GM10847 (cell line): ENCODE data around the gene DBN1.

Experiments
- POLR2A ChIP-seq: IDR thresholded peaks from 2 replicates; pipeline ENCODE4 v1.6.1; 2011; ENCODE audit not compliant: insufficient read length; ENCODE audit errors: extremely low read depth

DBN1 gene

DNA sequence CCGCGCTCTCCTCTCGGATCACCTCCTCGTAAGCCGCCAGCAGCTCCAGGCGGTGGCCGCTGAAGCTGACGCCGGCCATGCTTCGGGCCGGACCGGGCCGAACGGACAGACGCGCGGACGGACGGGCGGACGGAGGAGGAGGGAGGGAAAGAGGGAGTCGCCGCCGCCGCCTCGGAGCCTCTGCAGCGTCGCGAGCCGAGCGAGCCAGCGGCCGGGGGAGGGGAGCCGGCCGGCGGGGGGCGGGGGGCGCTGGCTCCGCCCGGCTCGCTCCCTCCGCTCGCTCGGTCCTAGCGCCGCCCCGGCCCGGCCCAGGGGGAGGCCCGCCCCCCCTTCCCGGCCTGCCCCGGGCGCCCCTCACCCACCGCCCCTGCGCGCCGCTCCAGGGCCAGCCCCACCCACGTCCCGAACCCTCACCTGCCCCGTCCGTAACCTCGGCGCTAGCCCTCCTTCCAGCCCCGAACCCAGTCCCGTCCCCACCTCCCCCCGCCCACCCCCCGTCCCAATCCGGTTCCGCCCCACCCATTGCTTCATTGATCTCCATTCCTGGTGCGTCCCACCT lies at the start of gene DBN1:
TSS of gene DBN1 (minus strand) at position 192 of the 559 bp plus-strand sequence. CDS start at position 79, 113 bp downstream.
- peak; percentile 18 for TF ChIP-seq POLR2A

- TF ChIP-seq POLR2A: no peak
Observed at GRCh38 chr5:177520916-177521513, 47.6 kb upstream of the DBN1 start.

DNA sequence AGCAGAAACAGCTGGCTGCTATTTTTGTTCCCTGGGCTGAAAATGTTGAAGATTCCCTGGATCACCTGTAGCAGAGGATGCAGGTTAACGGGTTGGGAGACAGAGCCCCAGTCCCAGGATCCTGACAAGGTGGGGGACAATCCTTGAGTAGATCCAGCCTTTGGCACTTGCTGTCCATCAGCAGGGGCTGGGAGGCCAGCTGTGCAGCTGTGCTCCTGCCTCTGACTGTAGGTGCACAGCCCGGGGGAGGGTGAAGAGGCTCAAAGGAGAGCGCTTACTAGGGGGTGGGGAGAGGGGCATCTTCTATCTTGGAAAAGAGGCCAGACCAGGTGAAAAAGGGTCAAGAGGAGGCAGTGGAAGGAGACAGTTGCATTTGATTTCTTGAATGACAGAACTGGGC lies 46.8 kb upstream of the DBN1 start:
- no peak for TF ChIP-seq POLR2A

DNA sequence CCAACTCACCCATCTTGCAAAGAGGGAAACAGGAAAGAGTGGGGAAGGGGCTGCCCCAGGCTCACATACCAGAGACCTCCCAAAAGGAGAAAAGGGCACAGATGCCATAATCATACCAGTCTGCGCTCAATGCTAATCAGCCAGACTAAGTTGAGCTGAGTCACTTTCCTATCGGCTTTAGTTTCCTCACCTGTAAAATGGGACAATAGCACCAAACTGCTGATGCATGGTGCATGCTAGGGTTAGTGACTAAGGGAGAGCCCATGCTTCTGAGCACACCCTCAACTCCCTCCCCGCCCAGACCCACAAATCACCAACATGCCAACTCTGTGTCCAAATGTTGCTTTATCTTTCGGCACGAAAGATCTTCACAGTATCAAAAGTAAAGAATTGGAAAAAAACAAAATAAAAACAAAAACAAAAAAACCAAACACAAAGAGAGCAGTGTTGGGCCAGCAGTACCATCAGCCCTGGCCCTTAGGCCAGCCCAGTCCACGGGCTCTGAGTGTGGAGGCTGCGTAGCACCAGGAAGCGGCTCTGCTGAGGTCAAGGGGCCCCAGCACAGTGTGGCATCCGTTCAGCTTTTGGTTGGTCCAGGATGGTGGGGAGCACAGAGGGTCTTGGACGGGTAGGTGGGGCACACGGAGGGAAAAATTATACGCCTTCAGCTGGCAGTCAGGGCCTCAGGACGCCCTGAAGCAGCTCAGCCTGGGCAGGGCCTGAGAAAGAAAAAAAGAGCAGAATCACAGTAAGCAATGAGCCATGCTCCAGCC lies 46.2 kb upstream of the DBN1 start:
- no peak for TF ChIP-seq POLR2A

DNA sequence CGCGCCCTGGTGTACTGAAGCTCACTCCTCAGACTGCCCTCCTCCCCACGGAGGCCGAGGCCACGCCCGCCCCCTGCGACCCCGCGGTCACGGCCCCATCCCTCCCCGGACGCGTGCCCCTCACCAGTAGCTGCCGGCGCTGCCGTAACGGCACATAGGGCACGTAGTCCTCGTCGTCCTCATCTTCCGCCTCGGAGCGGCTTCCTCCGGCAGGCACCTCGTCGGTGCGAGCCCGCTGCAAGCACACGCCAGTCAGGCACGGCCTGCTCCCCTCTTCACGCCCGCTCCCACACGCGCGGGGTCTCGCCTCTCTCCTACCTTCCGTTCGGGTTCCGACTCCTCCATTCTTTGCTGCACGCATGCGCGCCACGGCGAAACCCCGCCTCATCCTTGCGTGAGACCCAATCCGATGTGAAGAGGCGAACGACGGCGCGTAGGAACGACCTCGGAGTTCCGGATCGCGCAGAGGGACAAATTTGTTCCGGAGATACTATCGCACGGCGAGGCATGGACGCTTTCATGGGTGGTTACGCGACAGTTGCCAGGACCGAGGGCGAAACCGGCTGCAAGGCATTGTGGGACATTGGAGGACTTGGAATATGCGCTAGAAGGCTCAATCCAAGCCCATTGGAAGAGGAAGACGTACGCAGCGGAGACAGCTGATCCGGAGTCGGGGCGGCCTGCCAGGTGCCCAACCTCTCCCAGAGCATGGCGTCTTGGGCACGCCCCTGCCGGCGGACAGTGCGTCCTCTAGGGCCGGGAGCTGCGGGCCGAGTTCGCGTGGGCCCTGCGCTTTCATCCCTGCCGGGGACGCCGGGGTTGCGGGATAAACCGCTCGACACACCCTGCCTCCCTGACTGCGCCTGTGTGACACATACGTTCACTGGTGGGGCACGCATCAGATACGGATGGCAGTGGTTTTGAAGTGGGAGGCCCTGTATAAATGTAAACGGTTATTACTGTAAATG lies 43.5 kb upstream of the DBN1 start, which contains the start of gene DDX41:
TSS of gene DDX41 (minus strand) at position 361 of the 968 bp plus-strand sequence. CDS start at position 345, 16 bp downstream.
- peak; percentile 68 for TF ChIP-seq POLR2A

DNA sequence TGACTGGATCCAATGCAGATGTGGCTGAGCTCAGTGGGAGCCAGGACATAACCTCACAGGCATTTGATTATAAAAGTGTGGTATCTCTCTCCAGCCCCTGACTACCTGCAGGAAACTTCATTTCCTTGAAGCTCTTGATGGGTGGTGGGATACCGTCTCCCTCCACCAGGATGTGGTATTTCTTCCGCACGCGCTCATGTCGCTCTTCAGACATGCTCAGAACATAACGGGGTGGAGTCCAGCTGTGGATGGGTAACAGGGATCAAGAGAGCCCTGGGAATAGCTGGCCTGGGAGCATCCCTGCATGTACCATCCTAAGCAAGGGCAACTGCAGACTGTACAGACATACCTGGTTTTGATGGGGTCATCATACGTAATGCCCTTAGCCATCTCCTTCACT lies 42.1 kb upstream of the DBN1 start:
- no peak for TF ChIP-seq POLR2A

DNA sequence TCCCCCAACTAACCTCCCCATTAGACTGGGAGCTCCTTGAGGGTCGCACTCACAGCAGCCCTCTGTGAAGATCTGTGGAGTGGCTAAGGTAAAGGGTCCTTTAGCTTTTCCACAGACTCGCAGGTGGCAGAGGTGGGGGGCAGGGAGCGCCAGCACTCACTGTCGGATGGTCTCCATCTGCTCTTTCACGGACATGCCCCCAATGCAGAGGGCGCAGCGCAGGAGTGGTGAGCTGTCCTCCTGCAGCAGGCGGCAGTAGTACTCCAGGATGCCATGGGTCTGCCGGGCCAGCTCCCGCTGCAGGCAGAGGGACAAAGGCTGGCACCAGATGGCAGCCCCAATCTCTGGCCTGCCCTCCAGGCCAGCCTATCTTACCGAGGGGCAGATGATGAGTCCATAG lies 41.1 kb upstream of the DBN1 start:
- TF ChIP-seq POLR2A: no peak

- TF ChIP-seq POLR2A: no peak
Observed at GRCh38 chr5:177513500-177513899, 40.1 kb upstream of the DBN1 start.

DNA sequence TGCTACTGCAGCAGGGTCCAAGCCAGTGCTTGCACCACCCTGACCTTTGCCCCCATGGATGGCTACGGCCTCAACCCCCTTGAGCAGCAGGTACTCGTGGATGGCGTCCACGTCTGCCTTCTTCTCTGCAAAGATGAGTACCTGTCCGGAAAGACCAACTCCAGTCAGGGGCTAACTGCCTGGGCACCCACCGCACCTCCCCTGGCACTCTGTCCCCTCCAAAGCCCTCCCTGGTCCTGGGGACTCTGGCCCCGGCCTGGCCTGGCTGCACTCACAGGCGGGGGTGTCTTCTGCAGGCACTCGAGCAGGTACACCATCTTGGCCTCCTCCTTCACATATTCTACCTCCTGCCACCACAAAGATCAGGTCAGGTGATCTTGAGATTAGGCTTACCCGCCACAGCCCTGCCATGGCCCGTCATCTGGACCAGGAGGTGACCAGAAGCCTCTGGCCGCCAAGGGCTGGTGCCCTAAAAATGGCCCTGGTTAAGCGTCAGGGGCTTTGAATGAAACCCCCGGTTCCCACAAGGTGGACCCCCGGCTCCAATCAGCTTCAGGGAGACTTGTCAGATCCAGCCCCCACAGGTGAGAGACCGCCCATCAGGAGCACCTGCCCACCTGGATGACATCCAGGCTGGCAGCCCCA lies 39.4 kb upstream of the DBN1 start:
- TF ChIP-seq POLR2A: no peak

GRCh38 chr5:177511796-177512675 lies 38.6 kb upstream of the DBN1 start:
- TF ChIP-seq POLR2A: no peak

- TF ChIP-seq POLR2A: no peak
Observed at GRCh38 chr5:177511181-177511580, 37.7 kb upstream of the DBN1 start.

- no peak for TF ChIP-seq POLR2A
Observed at GRCh38 chr5:177510567-177511053, 37.2 kb upstream of the DBN1 start.

- TF ChIP-seq POLR2A: peak; percentile 13
Observed at GRCh38 chr5:177509991-177510566, 36.6 kb upstream of the DBN1 start.
